ENCODE data around the gene SLC38A5. TPM values are rescaled to one million over a fixed set of nuclear protein-coding genes. Genes with fewer than 3 reads are reported as not detected.

The SLC38A5 gene
- total and polyA plus RNA-seq, 2 donors from 2014 or later, result 2.9 to 8.3 TPM

DNA sequence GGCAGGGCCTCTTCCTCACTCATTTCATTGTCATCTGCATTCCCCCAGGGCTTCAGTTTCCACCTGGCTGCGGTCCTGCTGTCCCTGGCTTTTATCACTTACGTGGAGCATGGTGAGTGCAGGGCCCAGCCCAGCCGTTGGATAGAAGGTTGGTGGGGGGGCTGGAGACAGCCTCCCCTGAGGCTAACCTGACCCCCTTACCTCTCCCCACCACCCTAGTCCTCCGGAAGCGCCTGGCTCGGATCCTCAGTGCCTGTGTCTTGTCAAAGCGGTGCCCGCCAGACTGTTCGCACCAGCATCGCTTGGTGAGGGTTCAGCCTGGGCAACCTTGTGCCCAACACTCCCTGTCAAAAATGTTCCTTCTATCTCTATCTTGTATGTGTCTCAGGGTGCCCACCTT, 45.8 kb upstream of the SLC38A5 start:
- no peak for DNase-seq
- intact Hi-C loops (cut with DNase I), result no loop called here

DNA sequence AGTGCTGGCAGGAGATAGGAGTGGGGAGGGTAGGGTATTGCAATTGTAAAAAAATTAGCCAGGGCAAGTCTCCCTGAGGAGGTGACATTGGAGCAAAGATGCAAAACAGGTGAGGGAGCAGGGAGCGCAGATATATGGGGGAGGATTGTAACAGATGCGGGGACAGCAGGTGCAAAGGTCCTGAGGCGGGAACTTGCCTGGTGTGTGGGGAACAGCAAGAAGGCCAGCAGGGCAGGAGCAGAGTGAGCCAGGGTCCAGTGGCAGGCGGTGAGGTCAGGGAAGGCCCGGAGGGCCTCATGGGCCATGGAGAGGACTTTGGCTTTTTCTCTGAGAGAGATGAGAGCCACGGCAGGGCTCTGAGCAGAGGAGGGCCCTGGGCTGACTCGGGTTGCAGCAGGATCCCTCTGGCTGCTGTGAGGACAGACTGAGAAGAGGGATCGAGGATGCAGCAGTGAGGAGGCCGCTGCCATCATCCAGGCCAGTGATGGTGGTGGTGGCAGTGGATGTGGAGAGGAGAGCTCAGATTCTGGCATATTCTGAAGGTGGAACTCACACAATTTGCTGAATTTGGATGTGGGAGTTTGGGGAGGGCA, 44.9 kb upstream of the SLC38A5 start:
- no peak for TF ChIP-seq CTCF (IDR thresholded peaks at IDR 0.05; ENCODE audit: borderline replicate concordance, extremely low read depth, insufficient read depth)
- Histone ChIP-seq H3K27me3 (ENCODE audit: control insufficient read depth, insufficient read depth, low read length) (no peaks in the 10 kb centered on the region), H3K9ac (ENCODE audit: low read length in 3 of 3) (no peak overlapping the region), H3K4me3 (ENCODE audit: low read length in 3 of 3) (no peak overlapping the region), H3K4me1 (ENCODE audit: control insufficient read depth in 2 of 3, insufficient read depth in 2 of 3, low read depth in 1 of 3, low read length in 3 of 3) (no peaks in the 10 kb centered on the region), H3K27ac (ENCODE audit: low read depth in 2 of 2, low read length in 2 of 2) (no peak overlapping the region), H3K9me3 (ENCODE audit: control insufficient read depth in 2 of 3, insufficient read depth in 1 of 3, low read length in 3 of 3) (no peaks in the 10 kb centered on the region), H3K36me3 (ENCODE audit: control insufficient read depth in 2 of 3, insufficient read depth in 3 of 3, low read length in 3 of 3) (no peaks in the 10 kb centered on the region)
- intact Hi-C loops (cut with DNase I), result no loop called here
- no peak for FAIRE-seq
- peak in 1 of 5 donors; percentile 7 for DNase-seq

More for the DNA sequence above, 45.8 kb upstream of the SLC38A5 start:
- FAIRE-seq, result no peak
- Histone ChIP-seq H3K4me1 (ENCODE audit: control insufficient read depth in 2 of 3, insufficient read depth in 2 of 3, low read depth in 1 of 3, low read length in 3 of 3) (no peaks in the 10 kb centered on the region), H3K9me3 (ENCODE audit: control insufficient read depth in 2 of 3, insufficient read depth in 1 of 3, low read length in 3 of 3) (no peaks in the 10 kb centered on the region), H3K4me3 (ENCODE audit: low read length in 3 of 3) (no peak overlapping the region), H3K27ac (ENCODE audit: low read depth in 2 of 2, low read length in 2 of 2) (no peak overlapping the region), H3K27me3 (ENCODE audit: control insufficient read depth, insufficient read depth, low read length) (no peaks in the 10 kb centered on the region), H3K36me3 (ENCODE audit: control insufficient read depth in 2 of 3, insufficient read depth in 3 of 3, low read length in 3 of 3) (no peaks in the 10 kb centered on the region), H3K9ac (ENCODE audit: low read length in 3 of 3) (no peak overlapping the region)
- TF ChIP-seq CTCF (IDR thresholded peaks at IDR 0.05; ENCODE audit: borderline replicate concordance, extremely low read depth, insufficient read depth), result no peak

DNA sequence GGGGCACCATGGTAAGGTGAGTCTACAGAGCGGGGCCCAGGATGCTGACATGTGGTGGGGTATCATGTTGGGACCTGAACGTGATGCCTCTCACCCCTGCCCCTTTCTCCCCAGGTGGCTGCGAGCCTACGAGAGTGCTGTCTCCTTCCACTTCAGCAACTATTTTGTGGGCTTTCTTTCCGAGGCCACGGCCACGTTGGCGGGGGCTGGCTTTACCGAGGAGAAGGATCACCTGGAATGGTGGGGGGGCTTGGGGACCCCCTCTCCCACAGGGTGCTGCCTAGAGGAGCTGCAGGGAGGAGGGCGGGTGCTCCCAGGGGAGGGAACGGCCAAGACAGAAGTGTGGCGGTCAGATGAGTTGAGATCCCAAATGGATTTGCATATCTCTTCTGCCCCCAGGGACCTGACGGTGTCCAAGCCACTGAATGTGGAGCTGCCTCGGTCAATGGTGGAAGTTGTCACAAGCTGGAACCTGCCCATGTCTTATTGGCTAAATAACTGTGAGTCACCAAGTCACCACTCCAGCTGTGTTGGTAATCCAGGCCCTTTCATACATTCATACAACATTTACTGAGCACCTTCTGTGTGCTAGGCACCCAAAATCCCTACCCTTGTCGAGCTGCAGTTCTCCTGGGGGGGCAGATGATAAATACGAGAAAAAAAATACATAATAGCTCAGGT, 44.2 kb upstream of the SLC38A5 start:
- DNase-seq (no peak), FAIRE-seq (no peak)
- no peak overlapping the region for H3K9ac ChIP-seq (ENCODE audit: low read length in 3 of 3)
- TF ChIP-seq CTCF (IDR thresholded peaks at IDR 0.05; ENCODE audit: borderline replicate concordance, extremely low read depth, insufficient read depth), result no peak
- H3K27ac ChIP-seq (ENCODE audit: low read depth in 2 of 2, low read length in 2 of 2), result no peak overlapping the region
- no peak overlapping the region for H3K4me3 ChIP-seq (ENCODE audit: low read length in 3 of 3)
- H3K9me3 ChIP-seq (ENCODE audit: control insufficient read depth in 2 of 3, insufficient read depth in 1 of 3, low read length in 3 of 3), result no peaks in the 10 kb centered on the region
- peaks cover 0 to 5% (median 5%) of the 10 kb centered on the region in 3 donors for H3K4me1 ChIP-seq (ENCODE audit: control insufficient read depth in 2 of 3, insufficient read depth in 2 of 3, low read depth in 1 of 3, low read length in 3 of 3)
- H3K36me3 ChIP-seq (ENCODE audit: control insufficient read depth in 2 of 3, insufficient read depth in 3 of 3, low read length in 3 of 3), result no peaks in the 10 kb centered on the region
- intact Hi-C loops (cut with DNase I), result no loop called here
- H3K27me3 ChIP-seq (ENCODE audit: control insufficient read depth, insufficient read depth, low read length), result no peaks in the 10 kb centered on the region

All from kidney (tissue), 14 donors.